Calu3 (cell line): ENCODE results near the gene SLC4A8. TPM values are rescaled to one million over a fixed set of nuclear protein-coding genes. Genes with fewer than 3 reads are reported as not detected.

ENCODE experiments used
- BruUV-seq: library from RNA; stranded (reverse); fragments of 400-500 nt; replicated peaks from 2 replicates; lab custom pipeline; 2021; lab: Mats Ljungman, UMichigan
- CTCF ChIA-PET: fragments of 300-600 bp; sonication (Branson Sonifier 250); formaldehyde crosslinking; loops from one replicate; lab custom pipeline; 2022; ENCODE audit warnings: antibody characterized with exemption; lab: Charles Lee
- DNase-seq: peaks from one replicate; pipeline ENCODE4 v3.0.0; 2022
- H3K27ac Mint-ChIP-seq: one replicate; pipeline ENCODE4 v1.8.0; 2022; ENCODE audit warnings: mixed read lengths; ENCODE audit not compliant: unreplicated experiment
- H3K27me3 Mint-ChIP-seq: one replicate; pipeline ENCODE4 v1.8.0; 2022; ENCODE audit warnings: mixed read lengths; ENCODE audit not compliant: unreplicated experiment
- H3K36me3 Mint-ChIP-seq: one replicate; pipeline ENCODE4 v1.8.0; 2022; ENCODE audit warnings: mild to moderate bottlenecking, moderate library complexity, mixed read lengths; ENCODE audit not compliant: insufficient read depth, unreplicated experiment
- H3K4me1 Mint-ChIP-seq: one replicate; pipeline ENCODE4 v1.8.0; 2022; ENCODE audit warnings: mild to moderate bottlenecking, low read depth, mixed read lengths; ENCODE audit not compliant: unreplicated experiment
- H3K4me3 Mint-ChIP-seq: one replicate; pipeline ENCODE4 v1.8.0; 2022; ENCODE audit warnings: mild to moderate bottlenecking, low read depth, moderate library complexity, mixed read lengths; ENCODE audit not compliant: unreplicated experiment
- H3K9me3 Mint-ChIP-seq: one replicate; pipeline ENCODE4 v1.8.0; 2022; ENCODE audit warnings: low read depth, mixed read lengths; ENCODE audit not compliant: unreplicated experiment
- intact Hi-C: fragments of 100-400 bp; cut with micrococcal nuclease; formaldehyde crosslinking; loops from one replicate; pipeline ENCODE4 v1.10.0; 2022; ENCODE audit not compliant: unreplicated experiment
- total RNA-seq: library from RNA; stranded (reverse); gene quantifications from 2 replicates; pipeline ENCODE4 v1.2.3, GENCODE V29; 2022
- TF ChIP-seq, protein P1 (sequence below): fragments of 200-600 bp; IDR thresholded peaks from one replicate; pipeline ENCODE4 v1.8.0; 2022; ENCODE audit warnings: antibody characterized with exemption; ENCODE audit not compliant: unreplicated experiment

The SLC4A8 gene
- total RNA-seq, 1 experiment from 2014 or later: 1.1 TPM

- Mint-ChIP-seq H3K36me3 (no peaks in the 10 kb centered on the region), H3K27me3 (peaks cover 12% of the 10 kb centered on the region), H3K9me3 (no peaks in the 10 kb centered on the region), H3K27ac (no peak overlapping the region), H3K4me3 (no peak overlapping the region), H3K4me1 (no peaks in the 10 kb centered on the region)
- CTCF ChIA-PET: no interaction called here
- intact Hi-C loops: no loop called here
- BruUV-seq: no TSS peak
- DNase-seq: no peak
- TF ChIP-seq, protein P1, sequence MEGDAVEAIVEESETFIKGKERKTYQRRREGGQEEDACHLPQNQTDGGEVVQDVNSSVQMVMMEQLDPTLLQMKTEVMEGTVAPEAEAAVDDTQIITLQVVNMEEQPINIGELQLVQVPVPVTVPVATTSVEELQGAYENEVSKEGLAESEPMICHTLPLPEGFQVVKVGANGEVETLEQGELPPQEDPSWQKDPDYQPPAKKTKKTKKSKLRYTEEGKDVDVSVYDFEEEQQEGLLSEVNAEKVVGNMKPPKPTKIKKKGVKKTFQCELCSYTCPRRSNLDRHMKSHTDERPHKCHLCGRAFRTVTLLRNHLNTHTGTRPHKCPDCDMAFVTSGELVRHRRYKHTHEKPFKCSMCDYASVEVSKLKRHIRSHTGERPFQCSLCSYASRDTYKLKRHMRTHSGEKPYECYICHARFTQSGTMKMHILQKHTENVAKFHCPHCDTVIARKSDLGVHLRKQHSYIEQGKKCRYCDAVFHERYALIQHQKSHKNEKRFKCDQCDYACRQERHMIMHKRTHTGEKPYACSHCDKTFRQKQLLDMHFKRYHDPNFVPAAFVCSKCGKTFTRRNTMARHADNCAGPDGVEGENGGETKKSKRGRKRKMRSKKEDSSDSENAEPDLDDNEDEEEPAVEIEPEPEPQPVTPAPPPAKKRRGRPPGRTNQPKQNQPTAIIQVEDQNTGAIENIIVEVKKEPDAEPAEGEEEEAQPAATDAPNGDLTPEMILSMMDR: no peak
Observed at GRCh38 chr12:51540996-51541395, 116.4 kb downstream of the SLC4A8 start.

- Mint-ChIP-seq H3K36me3 (no peaks in the 10 kb centered on the region), H3K27ac (no peak overlapping the region), H3K9me3 (no peaks in the 10 kb centered on the region), H3K4me1 (no peaks in the 10 kb centered on the region), H3K27me3 (peaks cover 42% of the 10 kb centered on the region), H3K4me3 (no peak overlapping the region)
- TF ChIP-seq, protein P1: no peak
- CTCF ChIA-PET: no interaction called here
- intact Hi-C loops: no loop called here
- DNase-seq: no peak
- no TSS peak for BruUV-seq
Observed at GRCh38 chr12:51546097-51546496, 121.5 kb downstream of the SLC4A8 start.

GRCh38 chr12:51547606-51548005 is 123.0 kb downstream of the SLC4A8 start:
- Mint-ChIP-seq H3K9me3 (no peaks in the 10 kb centered on the region), H3K27ac (no peak overlapping the region), H3K36me3 (no peaks in the 10 kb centered on the region), H3K27me3 (peaks cover 57% of the 10 kb centered on the region), H3K4me1 (no peaks in the 10 kb centered on the region), H3K4me3 (no peak overlapping the region)
- no TSS peak for BruUV-seq
- intact Hi-C loops: no loop called here
- CTCF ChIA-PET: no interaction called here
- TF ChIP-seq, protein P1: no peak
- DNase-seq: no peak

- Mint-ChIP-seq H3K27me3 (peaks cover 63% of the 10 kb centered on the region), H3K4me3 (no peak overlapping the region), H3K9me3 (no peaks in the 10 kb centered on the region), H3K4me1 (no peaks in the 10 kb centered on the region), H3K27ac (no peak overlapping the region), H3K36me3 (no peaks in the 10 kb centered on the region)
- no TSS peak for BruUV-seq
- CTCF ChIA-PET: no interaction called here
- intact Hi-C loops: no loop called here
- TF ChIP-seq, protein P1: no peak
- DNase-seq: no peak
Observed at GRCh38 chr12:51548241-51548640, 123.6 kb downstream of the SLC4A8 start.
